GM18498 (cell line): ENCODE data around the gene ST6GAL2.

Source experiments
- ATAC-seq: cut with Tn5 transposase; IDR thresholded peaks from one replicate; pipeline ENCODE4 v1.9.1; 2021; ENCODE audit warnings: mild to moderate bottlenecking, moderate library complexity; ENCODE audit not compliant: unreplicated experiment

Gene ST6GAL2

GRCh38 chr2:106866641-106867040 lies 19.3 kb downstream of the ST6GAL2 start:
- ATAC-seq: no peak

GRCh38 chr2:106864051-106864450 lies 21.9 kb downstream of the ST6GAL2 start:
- no peak for ATAC-seq

GRCh38 chr2:106863387-106863786 lies 22.6 kb downstream of the ST6GAL2 start:
- ATAC-seq: no peak

- ATAC-seq: no peak
These were observed 26.5 kb downstream of the ST6GAL2 start for GRCh38 chr2:106859498-106859897.

- no peak for ATAC-seq
These were observed 27.2 kb downstream of the ST6GAL2 start for GRCh38 chr2:106858810-106859209.

- ATAC-seq: no peak
These were observed 28.0 kb downstream of the ST6GAL2 start for GRCh38 chr2:106857882-106858478.

- no peak for ATAC-seq
These were observed 32.3 kb downstream of the ST6GAL2 start for GRCh38 chr2:106853631-106854030.

- no peak for ATAC-seq
These were observed 34.0 kb downstream of the ST6GAL2 start for GRCh38 chr2:106851881-106852501.

- no peak for ATAC-seq
These were observed 34.7 kb downstream of the ST6GAL2 start for GRCh38 chr2:106851087-106851874.

- ATAC-seq: no peak
These were observed 36.7 kb downstream of the ST6GAL2 start for GRCh38 chr2:106849253-106849652.

GRCh38 chr2:106847366-106847765 lies 38.6 kb downstream of the ST6GAL2 start:
- ATAC-seq: no peak

GRCh38 chr2:106845716-106846115 lies 40.3 kb downstream of the ST6GAL2 start:
- ATAC-seq: no peak

GRCh38 chr2:106843910-106844250 lies 42.1 kb downstream of the ST6GAL2 start:
- ATAC-seq: no peak

GRCh38 chr2:106843001-106843909 lies 42.7 kb downstream of the ST6GAL2 start:
- no peak for ATAC-seq

GRCh38 chr2:106841886-106842645 lies 43.9 kb downstream of the ST6GAL2 start:
- no peak for ATAC-seq

- ATAC-seq: no peak
These were observed 45.1 kb downstream of the ST6GAL2 start for GRCh38 chr2:106840818-106841217.

- no peak for ATAC-seq
These were observed 45.9 kb downstream of the ST6GAL2 start for GRCh38 chr2:106839849-106840595.

GRCh38 chr2:106833256-106833655 lies 52.7 kb downstream of the ST6GAL2 start:
- no peak for ATAC-seq

GRCh38 chr2:106831816-106832569 lies 54.0 kb downstream of the ST6GAL2 start:
- no peak for ATAC-seq
